MM.1S (cell line): ENCODE results near the gene NPR2.
A peak's percentile ranks its signal among the peaks of the same experiment; 100 is the strongest.

ENCODE experiments used
- DNase-seq: peaks from one replicate; pipeline ENCODE4 v3.0.0-alpha.2; 2015
- H2AFZ ChIP-seq: fragments of 300-600 bp; sonication (generic); 2 replicates; pipeline ENCODE4 v1.6.0; 2016; ENCODE audit warnings: antibody characterized with exemption, low read length
- H3F3A ChIP-seq: fragments of 300-600 bp; sonication (generic); 2 replicates; pipeline ENCODE4 v1.6.1; 2016; ENCODE audit warnings: mild to moderate bottlenecking, antibody characterized with exemption, low read length, moderate library complexity, mixed read lengths; ENCODE audit not compliant: insufficient read depth
- H3K27ac ChIP-seq: fragments of 300-600 bp; sonication (generic); 2 replicates; pipeline ENCODE4 v1.5.1; 2016; ENCODE audit warnings: mild to moderate bottlenecking, low read length
- H3K27me3 ChIP-seq: fragments of 300-600 bp; sonication (generic); replicated peaks from 2 replicates; pipeline ENCODE4 v1.6.0; 2016; ENCODE audit warnings: low read length; ENCODE audit not compliant: insufficient read depth
- H3K36me3 ChIP-seq: fragments of 300-600 bp; sonication (generic); replicated peaks from 2 replicates; pipeline ENCODE4 v1.6.1; 2016; ENCODE audit warnings: mild to moderate bottlenecking, low read length, mixed read lengths; ENCODE audit not compliant: insufficient read depth
- H3K4me1 ChIP-seq: fragments of 300-600 bp; sonication (generic); 2 replicates; pipeline ENCODE4 v1.6.1; 2016; ENCODE audit warnings: low read length, mixed read lengths
- H3K4me2 ChIP-seq: fragments of 300-600 bp; sonication (generic); 2 replicates; pipeline ENCODE4 v1.6.0; 2016; ENCODE audit warnings: low read depth, low read length
- H3K4me3 ChIP-seq: fragments of 300-600 bp; sonication (generic); 2 replicates; pipeline ENCODE4 v1.5.1; 2016; ENCODE audit warnings: low read length, mixed read lengths
- H3K79me2 ChIP-seq: fragments of 300-600 bp; sonication (generic); 2 replicates; pipeline ENCODE4 v1.6.1; 2016; ENCODE audit warnings: mixed run types, low read length, mixed read lengths
- H3K9ac ChIP-seq: fragments of 300-600 bp; sonication (generic); 2 replicates; pipeline ENCODE4 v1.6.1; 2016; ENCODE audit warnings: low read length, mixed read lengths
- H3K9me2 ChIP-seq: fragments of 300-600 bp; sonication (generic); replicated peaks from 2 replicates; pipeline ENCODE4 v1.6.1; 2016; ENCODE audit warnings: mild to moderate bottlenecking, low read length, mixed read lengths; ENCODE audit not compliant: insufficient read depth
- H3K9me3 ChIP-seq: fragments of 300-600 bp; sonication (generic); replicated peaks from 2 replicates; pipeline ENCODE4 v1.6.1; 2016; ENCODE audit warnings: mild to moderate bottlenecking, low read length, mixed read lengths; ENCODE audit not compliant: insufficient read depth
- H4K20me1 ChIP-seq: fragments of 300-600 bp; sonication (generic); 2 replicates; pipeline ENCODE4 v1.6.1; 2016; ENCODE audit warnings: mild to moderate bottlenecking, low read length, moderate library complexity, mixed read lengths; ENCODE audit not compliant: insufficient read depth
- EZH2 ChIP-seq: fragments of 300-600 bp; sonication (generic); optimal IDR thresholded peaks from 2 replicates; pipeline ENCODE3; 2017; ENCODE audit warnings: low read depth, mild to moderate bottlenecking, antibody characterized with exemption, low read length, mixed read lengths
- EZH2phosphoT487 ChIP-seq: fragments of 300-600 bp; sonication (generic); IDR thresholded peaks from 2 replicates; pipeline ENCODE4 v1.6.1; 2018; ENCODE audit warnings: antibody characterized with exemption, low read length
- TF ChIP-seq, protein P1 (sequence below): fragments of 300-600 bp; sonication (generic); IDR thresholded peaks from 2 replicates; pipeline ENCODE4 v1.5.1; 2016; ENCODE audit warnings: antibody characterized with exemption, low read length, mixed read lengths

Gene NPR2

DNA sequence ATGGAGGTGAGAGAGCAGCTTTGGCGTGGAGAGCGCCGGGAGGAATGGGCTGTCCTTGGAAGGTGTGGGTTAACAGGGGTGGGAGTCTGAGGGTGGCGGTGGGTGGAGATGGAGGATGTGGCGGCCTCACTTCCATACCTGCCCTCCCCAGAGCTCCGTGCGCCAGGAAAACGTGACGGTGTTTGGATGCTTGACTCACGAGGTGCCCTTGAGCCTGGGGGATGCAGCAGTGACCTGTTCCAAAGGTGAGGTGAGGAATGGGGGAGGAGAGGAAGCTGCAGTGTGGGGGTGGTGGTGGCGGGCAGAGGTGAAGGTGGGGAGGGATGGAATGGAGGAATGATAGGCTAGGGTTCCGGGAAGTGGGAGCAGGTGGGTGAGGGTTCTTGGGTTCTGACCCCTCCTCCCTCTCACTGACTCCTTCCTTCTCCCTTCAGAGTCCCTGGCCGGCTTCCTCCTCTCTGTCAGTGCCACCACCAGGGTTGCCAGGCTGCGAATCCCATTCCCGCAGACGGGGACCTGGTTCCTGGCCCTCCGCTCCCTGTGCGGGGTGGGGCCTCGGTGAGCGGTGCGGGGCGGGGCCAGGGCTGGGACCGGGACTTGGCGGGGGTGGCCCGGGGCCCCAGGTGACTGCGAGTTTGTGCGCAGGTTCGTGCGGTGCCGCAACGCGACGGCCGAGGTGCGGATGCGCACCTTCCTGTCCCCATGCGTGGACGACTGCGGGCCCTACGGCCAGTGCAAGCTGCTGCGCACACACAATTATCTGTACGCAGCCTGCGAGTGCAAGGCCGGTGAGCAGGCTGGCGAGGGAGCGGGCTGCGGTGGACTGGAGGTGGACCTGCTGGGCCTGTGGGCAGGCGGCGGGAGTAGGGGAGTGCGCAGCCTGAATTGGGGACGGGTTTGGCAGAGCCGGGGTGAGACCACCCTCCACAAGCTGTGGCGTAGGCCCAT lies 54.7 kb downstream of the NPR2 start:
- Histone ChIP-seq H3K9me2 (no peaks in the 10 kb centered on the region), H3K36me3 (no peaks in the 10 kb centered on the region), H3K4me2 (no peak overlapping the region), H3K4me3 (no peak overlapping the region), H4K20me1 (no peaks in the 10 kb centered on the region), H3K9ac (no peak overlapping the region), H3K9me3 (no peaks in the 10 kb centered on the region), H2AFZ (no peak overlapping the region), H3K27ac (no peak overlapping the region), H3K27me3 (no peaks in the 10 kb centered on the region), H3K79me2 (no peaks in the 10 kb centered on the region), H3K4me1 (peaks cover 69% of the 10 kb centered on the region), H3F3A (peaks cover 28% of the 10 kb centered on the region)
- no peak for TF ChIP-seq EZH2
- no peak for TF ChIP-seq EZH2phosphoT487
- TF ChIP-seq, protein P1, sequence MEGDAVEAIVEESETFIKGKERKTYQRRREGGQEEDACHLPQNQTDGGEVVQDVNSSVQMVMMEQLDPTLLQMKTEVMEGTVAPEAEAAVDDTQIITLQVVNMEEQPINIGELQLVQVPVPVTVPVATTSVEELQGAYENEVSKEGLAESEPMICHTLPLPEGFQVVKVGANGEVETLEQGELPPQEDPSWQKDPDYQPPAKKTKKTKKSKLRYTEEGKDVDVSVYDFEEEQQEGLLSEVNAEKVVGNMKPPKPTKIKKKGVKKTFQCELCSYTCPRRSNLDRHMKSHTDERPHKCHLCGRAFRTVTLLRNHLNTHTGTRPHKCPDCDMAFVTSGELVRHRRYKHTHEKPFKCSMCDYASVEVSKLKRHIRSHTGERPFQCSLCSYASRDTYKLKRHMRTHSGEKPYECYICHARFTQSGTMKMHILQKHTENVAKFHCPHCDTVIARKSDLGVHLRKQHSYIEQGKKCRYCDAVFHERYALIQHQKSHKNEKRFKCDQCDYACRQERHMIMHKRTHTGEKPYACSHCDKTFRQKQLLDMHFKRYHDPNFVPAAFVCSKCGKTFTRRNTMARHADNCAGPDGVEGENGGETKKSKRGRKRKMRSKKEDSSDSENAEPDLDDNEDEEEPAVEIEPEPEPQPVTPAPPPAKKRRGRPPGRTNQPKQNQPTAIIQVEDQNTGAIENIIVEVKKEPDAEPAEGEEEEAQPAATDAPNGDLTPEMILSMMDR = no peak
- DNase-seq = no peak

DNA sequence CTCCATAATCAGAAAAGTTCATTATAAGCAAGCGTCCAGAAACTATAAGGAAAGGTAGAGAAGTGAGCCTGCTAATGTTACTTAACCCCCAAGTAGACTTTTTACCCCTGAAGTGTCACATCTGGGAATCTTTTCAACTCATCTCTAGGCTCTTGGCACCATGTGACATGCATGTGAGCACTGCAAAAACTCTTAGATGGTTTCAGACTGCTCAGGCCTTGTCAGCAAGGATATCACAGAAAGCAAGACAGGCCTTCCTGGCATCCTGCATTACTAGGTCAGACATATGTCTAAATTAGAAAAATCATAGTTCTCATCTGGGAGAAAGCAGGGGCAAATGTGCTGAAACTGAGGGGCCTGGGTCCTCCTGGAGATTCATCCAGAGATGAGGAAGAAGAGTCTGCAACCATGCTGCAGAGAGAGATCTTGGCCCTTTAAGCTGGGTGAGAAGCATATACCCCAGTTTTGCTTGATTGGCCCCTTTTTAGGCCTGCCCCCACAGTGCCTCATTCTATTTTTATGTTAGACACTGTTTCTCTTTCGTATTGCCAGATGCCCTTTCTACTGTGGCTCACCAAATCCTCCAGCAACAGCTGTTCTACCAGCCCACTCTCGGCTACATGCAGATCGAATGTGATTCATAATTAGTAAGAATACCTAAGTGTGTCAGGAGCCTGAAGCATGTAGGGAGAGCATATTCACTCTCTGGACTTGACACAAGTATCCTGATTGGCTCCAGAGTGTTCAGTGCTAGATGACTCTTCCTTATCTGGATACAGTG lies 56.6 kb downstream of the NPR2 start:
- H3K4me2 ChIP-seq = peak overlapping the region; percentile 59

DNA sequence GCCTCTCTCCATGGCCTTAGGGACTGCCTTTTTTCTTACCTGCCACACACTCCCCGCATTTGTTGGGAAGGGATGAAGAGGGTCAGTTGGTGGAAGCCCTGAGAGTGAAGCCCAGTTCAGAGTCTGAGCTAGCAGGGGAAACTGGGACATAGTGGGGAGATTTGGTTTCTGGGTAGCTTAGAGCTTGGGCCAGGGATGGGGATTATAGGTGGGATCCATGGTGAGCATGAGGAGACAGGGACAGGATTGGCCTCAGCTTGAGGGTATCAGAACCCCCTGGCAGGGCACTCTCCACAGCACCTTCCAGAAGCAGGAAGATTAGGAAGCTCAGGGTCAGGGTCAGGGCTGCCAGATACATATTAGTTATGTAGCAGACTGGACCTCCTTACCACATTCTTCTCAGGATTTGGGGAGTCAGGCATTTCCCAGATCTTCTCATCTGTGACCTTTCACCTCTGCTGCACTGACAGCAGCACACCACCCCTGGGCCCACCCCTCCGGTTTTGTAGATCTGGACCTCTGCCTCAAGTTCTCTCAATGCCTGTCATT lies 61.0 kb downstream of the NPR2 start:
- Histone ChIP-seq H3K9ac (no peak overlapping the region), H3K27ac (no peak overlapping the region), H3K9me2 (no peaks in the 10 kb centered on the region), H4K20me1 (no peaks in the 10 kb centered on the region), H3K4me1 (peaks cover 20% of the 10 kb centered on the region), H3K27me3 (no peaks in the 10 kb centered on the region), H3K36me3 (no peaks in the 10 kb centered on the region), H2AFZ (no peak overlapping the region), H3K79me2 (no peaks in the 10 kb centered on the region), H3F3A (peaks cover 18% of the 10 kb centered on the region), H3K4me2 (no peak overlapping the region), H3K4me3 (no peak overlapping the region), H3K9me3 (no peaks in the 10 kb centered on the region)
- no peak for DNase-seq
- TF ChIP-seq, protein P1 = no peak
- TF ChIP-seq EZH2phosphoT487 (no peak), EZH2 (no peak)

More for the DNA sequence above, 56.6 kb downstream of the NPR2 start:
- peak; percentile 90 for DNase-seq
- Histone ChIP-seq H2AFZ (peak overlapping the region; percentile 54), H3K9ac (peak overlapping the region; percentile 43; the same call in 1 of the 2 replicates), H3K4me1 (peaks cover 58% of the 10 kb centered on the region), H3K27ac (peak overlapping the region; percentile 84), H3K36me3 (no peaks in the 10 kb centered on the region), H3K79me2 (no peaks in the 10 kb centered on the region), H3K4me3 (peak overlapping the region; percentile 24; the same call in 1 of the 2 replicates), H3K9me3 (no peaks in the 10 kb centered on the region), H3K9me2 (no peaks in the 10 kb centered on the region), H3K27me3 (no peaks in the 10 kb centered on the region), H3F3A (peaks cover 28% of the 10 kb centered on the region), H4K20me1 (no peaks in the 10 kb centered on the region)
- TF ChIP-seq, protein P1 = no peak
- TF ChIP-seq EZH2 (no peak), EZH2phosphoT487 (no peak)
